H1 (cell line): ENCODE measurements around the gene NDUFA7. TPM values are rescaled to one million over a fixed set of nuclear protein-coding genes. Genes with fewer than 3 reads are reported as not detected.

Experiments used
- CTCF ChIA-PET: fragments of 300-600 bp; sonication (Branson Sonifier 250); formaldehyde crosslinking; loops from one replicate; lab custom pipeline; 2021; ENCODE audit not compliant: partially characterized antibody; lab: Charles Lee
- POLR2A ChIA-PET: fragments of 300-600 bp; sonication (Branson Sonifier 250); formaldehyde crosslinking; loops from one replicate; lab custom pipeline; 2021; ENCODE audit warnings: inconsistent platforms; ENCODE audit not compliant: partially characterized antibody; lab: Charles Lee
- DNase-seq, 2 experiments: peaks; one replicate each; pipeline versions ENCODE4 v3.0.0 to v3.0.0-alpha.2; 2010 to 2022; ENCODE audit warnings: low spot score in 2 of 2, low read depth in 1 of 2, mixed read lengths in 1 of 2
- FAIRE-seq: peaks from 2 replicates; lab custom pipeline; 2011; peaks lifted over from hg19 to GRCh38; lab: Jason Lieb, UNC
- H2AFZ ChIP-seq: 2 replicates; pipeline ENCODE4 v1.8.1; 2012; ENCODE audit warnings: low read length, inconsistent platforms
- H2AK5ac ChIP-seq: 2 replicates; pipeline ENCODE4 v1.6.1; 2013; ENCODE audit warnings: low read depth, low read length
- H2BK120ac ChIP-seq: replicated peaks from 2 replicates; pipeline ENCODE3; 2013; ENCODE audit warnings: low read depth, low read length, inconsistent platforms
- H2BK12ac ChIP-seq: 2 replicates; pipeline ENCODE4 v1.6.1; 2013; ENCODE audit warnings: low read depth, low read length
- H2BK15ac ChIP-seq: 2 replicates; pipeline ENCODE4 v1.6.1; 2013; ENCODE audit warnings: low read length
- H2BK20ac ChIP-seq: 2 replicates; pipeline ENCODE4 v1.6.1; 2013; ENCODE audit warnings: low read length
- H2BK5ac ChIP-seq: 2 replicates; pipeline ENCODE4 v1.6.1; 2013; ENCODE audit warnings: low read depth, low read length
- H3K14ac ChIP-seq: 2 replicates; pipeline ENCODE4 v1.6.1; 2013; ENCODE audit warnings: inconsistent platforms; ENCODE audit not compliant: insufficient read length
- H3K18ac ChIP-seq: 2 replicates; pipeline ENCODE4 v1.6.1; 2013; ENCODE audit warnings: low read length; ENCODE audit errors: extremely low read depth
- H3K23ac ChIP-seq: 2 replicates; pipeline ENCODE4 v1.6.1; 2013; ENCODE audit warnings: inconsistent platforms; ENCODE audit not compliant: insufficient read length
- H3K23me2 ChIP-seq: 2 replicates; pipeline ENCODE4 v1.6.1; 2013; ENCODE audit warnings: low read depth, low read length
- H3K27ac ChIP-seq: 2 replicates; pipeline ENCODE4 v1.6.1; 2011; ENCODE audit warnings: low read depth, low read length, inconsistent platforms
- H3K27me3 ChIP-seq, 4 experiments: replicated peaks in 1 of 4; 1 replicate in 1 of 4; 2 replicates in 3 of 4; pipeline versions ENCODE4 v1.6.1 to v1.8.1; 2011 to 2013; ENCODE audit warnings: low read length in 3 of 4, mild to moderate bottlenecking in 3 of 4, inconsistent platforms in 2 of 4, mixed read lengths in 2 of 4, moderate library complexity in 1 of 4; ENCODE audit not compliant: control insufficient read depth in 3 of 4, insufficient read depth in 3 of 4; ENCODE audit errors: extremely low read depth in 1 of 4
- H3K36me3 ChIP-seq, 4 experiments: 2 replicates each; pipeline versions ENCODE4 v1.6.1 to v1.8.1; 2011 to 2013; ENCODE audit warnings: mild to moderate bottlenecking in 4 of 4, low read length in 3 of 4, moderate library complexity in 2 of 4, control low read depth in 1 of 4, inconsistent platforms in 1 of 4; ENCODE audit not compliant: insufficient read depth in 4 of 4, control insufficient read depth in 2 of 4
- H3K4ac ChIP-seq: replicated peaks from 2 replicates; pipeline ENCODE3; 2013; ENCODE audit warnings: low read length, low read depth, mixed read lengths, inconsistent platforms; ENCODE audit not compliant: insufficient read length
- H3K4me1 ChIP-seq, 4 experiments: replicated peaks in 1 of 4; 1 replicate in 1 of 4; 2 replicates in 3 of 4; pipeline versions ENCODE4 v1.6.1 to v1.8.1; 2011 to 2013; ENCODE audit warnings: low read length in 3 of 4, inconsistent platforms in 2 of 4, mixed read lengths in 1 of 4; ENCODE audit not compliant: insufficient read depth in 4 of 4, control insufficient read depth in 3 of 4
- H3K4me2 ChIP-seq, 2 experiments: 2 replicates each; pipeline versions ENCODE4 v1.6.1 to v1.8.1; 2011 to 2013; ENCODE audit warnings: low read depth in 2 of 2, low read length in 2 of 2, control low read depth in 1 of 2, inconsistent platforms in 1 of 2, mild to moderate bottlenecking in 1 of 2; ENCODE audit not compliant: insufficient read depth in 1 of 2
- H3K4me3 ChIP-seq, 4 experiments: fragments of 200-600, 300-600 bp in 1 of 4; sonication (generic), shearing (Covaris generic), sonication (Bioruptor Twin) in 1 of 4; 2 replicates each; pipeline versions ENCODE4 v1.5.1 to v1.8.1; 2011 to 2016; ENCODE audit warnings: low read length in 4 of 4, low read depth in 3 of 4, control low read depth in 2 of 4, inconsistent platforms in 2 of 4, mild to moderate bottlenecking in 2 of 4, mixed read lengths in 1 of 4, moderate library complexity in 1 of 4; ENCODE audit not compliant: insufficient read depth in 2 of 4; ENCODE audit errors: extremely low read depth in 1 of 4
- H3K56ac ChIP-seq: replicated peaks from 2 replicates; pipeline ENCODE3; 2013; ENCODE audit warnings: low read depth, mild to moderate bottlenecking, mixed read lengths, low read length, inconsistent platforms; ENCODE audit not compliant: insufficient read length
- H3K79me1 ChIP-seq: 2 replicates; pipeline ENCODE4 v1.6.1; 2013; ENCODE audit warnings: low read depth, low read length, control low read depth
- H3K79me2 ChIP-seq, 2 experiments: 2 replicates each; pipeline versions ENCODE4 v1.6.1 to v1.8.1; 2012 to 2013; ENCODE audit warnings: low read length in 2 of 2, mild to moderate bottlenecking in 2 of 2, inconsistent platforms in 1 of 2; ENCODE audit not compliant: insufficient read depth in 2 of 2, control insufficient read depth in 1 of 2
- H3K9ac ChIP-seq, 4 experiments: replicated peaks in 1 of 4; 1 replicate in 1 of 4; 2 replicates in 3 of 4; pipeline versions ENCODE4 v1.6.1 to v1.8.1; 2011 to 2013; ENCODE audit warnings: low read depth in 3 of 4, low read length in 3 of 4, control low read depth in 2 of 4, mild to moderate bottlenecking in 2 of 4, moderate library complexity in 2 of 4, inconsistent platforms in 1 of 4; ENCODE audit errors: extremely low read depth in 1 of 4
- H3K9me3 ChIP-seq, 2 experiments: 2 replicates each; pipeline versions ENCODE4 v1.6.1 to v1.8.1; 2012 to 2013; ENCODE audit warnings: mild to moderate bottlenecking in 2 of 2, moderate library complexity in 2 of 2, control low read depth in 1 of 2, inconsistent platforms in 1 of 2, low read depth in 1 of 2, low read length in 1 of 2, mixed read lengths in 1 of 2; ENCODE audit not compliant: insufficient read depth in 2 of 2
- H4K20me1 ChIP-seq, 2 experiments: replicated peaks in 1 of 2; 2 replicates each; pipeline versions ENCODE3 to v1.8.1; 2011 to 2013; ENCODE audit warnings: inconsistent platforms in 2 of 2, low read length in 2 of 2, mild to moderate bottlenecking in 1 of 2; ENCODE audit not compliant: insufficient read depth in 2 of 2, control insufficient read depth in 1 of 2
- H4K5ac ChIP-seq: 2 replicates; pipeline ENCODE4 v1.6.1; 2013; ENCODE audit warnings: low read length, low read depth, mixed read lengths, inconsistent platforms; ENCODE audit not compliant: insufficient read length
- H4K8ac ChIP-seq: 2 replicates; pipeline ENCODE4 v1.8.0; 2013; ENCODE audit warnings: mild to moderate bottlenecking, moderate library complexity, low read length, inconsistent platforms; ENCODE audit not compliant: insufficient read depth; ENCODE audit errors: extremely low read depth
- H4K91ac ChIP-seq: replicated peaks from 2 replicates; pipeline ENCODE3; 2013; ENCODE audit warnings: low read length, mixed read lengths, inconsistent platforms; ENCODE audit not compliant: insufficient read length
- CBX5 ChIP-seq: fragments of 300-800, 300-1000 bp; sonication (generic); IDR thresholded peaks from 2 replicates; pipeline ENCODE4 v1.7.1; 2016; ENCODE audit warnings: antibody characterized with exemption, low read length, low read depth
- CHD1 ChIP-seq: IDR thresholded peaks from 2 replicates; pipeline ENCODE4 v1.6.1; 2012; ENCODE audit warnings: low read depth, low read length, improper control_type of control experiment
- EP300 ChIP-seq, 2 experiments: IDR thresholded peaks; 1 replicate in 1 of 2; 2 replicates in 1 of 2; pipeline ENCODE4 v1.6.1; 2011 to 2012; ENCODE audit warnings: low read depth in 2 of 2, low read length in 2 of 2, mild to moderate bottlenecking in 2 of 2, borderline replicate concordance in 1 of 2, inconsistent platforms in 1 of 2, moderate library complexity in 1 of 2
- FOSL1 ChIP-seq: IDR thresholded peaks from 2 replicates; pipeline ENCODE4 v1.6.1; 2011; ENCODE audit warnings: mild to moderate bottlenecking, low read depth, low read length, moderate library complexity; ENCODE audit not compliant: insufficient read depth
- HDAC6 ChIP-seq: IDR thresholded peaks from one replicate; pipeline ENCODE4 v1.7.1; 2012; ENCODE audit warnings: low read depth, mild to moderate bottlenecking, inconsistent platforms, low read length, moderate library complexity
- KDM5A ChIP-seq: fragments of 200-600 bp; IDR thresholded peaks from 2 replicates; pipeline ENCODE4 v1.7.1; 2012; ENCODE audit warnings: mild to moderate bottlenecking, low read length, inconsistent platforms, mixed read lengths
- MAFK ChIP-seq: IDR thresholded peaks from 2 replicates; pipeline ENCODE4 v1.6.1; 2012; ENCODE audit warnings: low read depth, mild to moderate bottlenecking, improper control_type of control experiment, low read length
- NRF1 ChIP-seq: IDR thresholded peaks from 2 replicates; pipeline ENCODE4 v1.6.1; 2011; ENCODE audit warnings: mild to moderate bottlenecking, low read depth, low read length, improper control_type of control experiment
- PHF8 ChIP-seq: fragments of 200-600 bp; sonication (generic); conservative IDR thresholded peaks from 2 replicates; pipeline ENCODE4 v1.7.1; 2012; ENCODE audit warnings: low read depth, mild to moderate bottlenecking, inconsistent platforms, low read length, moderate library complexity
- RFX5 ChIP-seq: IDR thresholded peaks from 2 replicates; pipeline ENCODE4 v1.6.1; 2011; ENCODE audit warnings: low read depth, low read length, improper control_type of control experiment, borderline replicate concordance
- SAP30 ChIP-seq: fragments of 300-600 bp; sonication (generic); IDR thresholded peaks from 2 replicates; pipeline ENCODE4 v1.7.1; 2012; ENCODE audit warnings: low read length, moderate library complexity, mild to moderate bottlenecking, inconsistent platforms; ENCODE audit not compliant: insufficient read depth, insufficient replicate concordance
- SIRT6 ChIP-seq: IDR thresholded peaks from one replicate; pipeline ENCODE4 v1.7.1; 2012; ENCODE audit warnings: low read length, inconsistent platforms
- SUZ12 ChIP-seq: fragments of 200-600 bp; sonication (generic); IDR thresholded peaks from 2 replicates; pipeline ENCODE4 v1.6.1; 2012; ENCODE audit warnings: mild to moderate bottlenecking, inconsistent platforms, low read length, moderate library complexity, mixed read lengths
- TAF7 ChIP-seq: optimal IDR thresholded peaks from 2 replicates; pipeline ENCODE3; 2011; ENCODE audit warnings: low read depth, mild to moderate bottlenecking, inconsistent platforms, low read length, moderate library complexity, borderline replicate concordance
- WGBS, 2 experiments: shearing (Covaris generic) in 1 of 2; methylation state at CpG; one replicate each; pipeline versions ENCODE4 v1.1.6 to v1.1.7; 2013 to 2015; ENCODE audit warnings: low lambda C conversion rate in 2 of 2, mixed read lengths in 2 of 2, inconsistent platforms in 1 of 2, low coverage in 1 of 2, missing lambda C conversion rate in 1 of 2; ENCODE audit not compliant: insufficient replicate concordance in 2 of 2, insufficient coverage in 1 of 2, insufficient read length in 1 of 2; ENCODE audit errors: extremely low coverage in 1 of 2, missing lambda C conversion rate in 1 of 2; 5-methylcytosine and 5-hydroxymethylcytosine counted together
- polyA plus RNA-seq, 7 experiments: library from polyadenylated mRNA; depleted of rRNA in 3 of 7; stranded (reverse) in 5 of 7; unstranded in 2 of 7; fragments of >200 nt in 5 of 7; fragments of 200-250 nt in 2 of 7; gene quantifications; 1 replicate in 5 of 7; 2 replicates in 1 of 7; 4 replicates in 1 of 7; pipeline versions ENCODE4 v1.2.1 to v1.2.3, GENCODE V29; 2011 to 2013; ENCODE audit warnings: missing spikeins in 2 of 7, mixed read lengths in 2 of 7
- total RNA-seq: library from RNA; stranded (reverse); fragmentation: NEBNext Ultra II Directional; extraction: Animal tissue kit (Norgen Biotek cat#: 25700); gene quantifications from 2 replicates; pipeline ENCODE4 v1.2.1, GENCODE V29; 2021

Gene NDUFA7
- total and polyA plus RNA-seq, 2 of the 8 experiments (the other 6 are each of a cell fraction or from before 2014, with no cell fraction given) = 54.4 to 286 TPM

GRCh38 chr19:8323781-8324185, 2.6 kb upstream of the NDUFA7 start:
- Histone ChIP-seq H3K36me3 (peaks cover 13 to 20% (median 15%) of the 10 kb centered on the region in 4 experiments), H2BK20ac (no peak overlapping the region), H3K18ac (no peak overlapping the region), H2BK120ac (no peak overlapping the region), H3K4me2 (no peak overlapping the region; a peak in 1 of 4 replicates), H3K23ac (no peak overlapping the region), H3K27ac (no peak overlapping the region), H3K4ac (no peak overlapping the region), H3K9me3 (no peaks in the 10 kb centered on the region), H3K79me1 (peaks cover 10% of the 10 kb centered on the region; the same call in 1 of the 2 replicates), H2AFZ (no peak overlapping the region), H4K20me1 (peaks cover 5 to 15% of the 10 kb centered on the region in 2 experiments), H3K4me3 (no peak overlapping the region), H2AK5ac (no peak overlapping the region), H3K4me1 (peaks cover 0 to 13% (median 6%) of the 10 kb centered on the region in 4 experiments; a peak in 5 of 7 replicates), H4K5ac (no peak overlapping the region), H4K91ac (no peak overlapping the region), H2BK15ac (no peak overlapping the region), H3K56ac (no peak overlapping the region), H3K79me2 (peaks cover 0 to 33% of the 10 kb centered on the region in 2 experiments; a peak in 2 of 4 replicates), H3K23me2 (peaks cover 16% of the 10 kb centered on the region), H3K14ac (no peak overlapping the region), H3K9ac (no peak overlapping the region), H2BK12ac (no peak overlapping the region), H3K27me3 (no peaks in the 10 kb centered on the region), H2BK5ac (no peak overlapping the region), H4K8ac (no peak overlapping the region)
- no peak for FAIRE-seq
- CTCF ChIA-PET = interaction anchor here (0.7 to 5.2 kb wide), 9 partner anchors 11 to 74 kb away, joined by 3 to 32 read pairs (median 4); no protein-coding TSS in a partner anchor
- POLR2A ChIA-PET = interaction anchor here (0.5 to 27.1 kb wide), 19 partner anchors 5 to 1881 kb away, joined by 3 to 583 read pairs (median 3); partner anchors contain the start of genes CD320, MARCHF2, NDUFA7 and RPS28
- no peak for DNase-seq
- WGBS, 2 experiments = 90% methylated on average over 1 of the region's 1 CpG; no CpG with 5 or more reads in 1 of the 2 experiments
- no peak for TF ChIP-seq CHD1
- TF ChIP-seq MAFK = no peak
- no peak for TF ChIP-seq SAP30
- no peak for TF ChIP-seq NRF1
- no peak for TF ChIP-seq FOSL1
- TF ChIP-seq SIRT6 = no peak
- peak; percentile 39 for TF ChIP-seq TAF7
- no peak for TF ChIP-seq HDAC6
- TF ChIP-seq EP300 (IDR thresholded peaks at IDR 0.05; ENCODE audit: borderline replicate concordance in 1 of 2, low read depth in 2 of 2, low read length in 2 of 2) = no peak
- TF ChIP-seq SUZ12 = no peak
- no peak for TF ChIP-seq RFX5
- no peak for TF ChIP-seq CBX5
- no peak for TF ChIP-seq PHF8
- TF ChIP-seq KDM5A = no peak
